BLaER1 treated with 17β-estradiol and CSF1 and Interleukin-3, amounts not matched to agents 10 nM and 100 nM (cell line): ENCODE data around the gene PDPN.
A peak's percentile ranks its signal among the peaks of the same experiment; 100 is the strongest.

Experiments
- H3K27ac ChIP-seq, 11 experiments: shearing (Covaris generic); formaldehyde crosslinking; 2 replicates each; pipeline ENCODE4 v1.8.1; 2022
- H3K27me3 ChIP-seq, 11 experiments: shearing (Covaris generic); formaldehyde crosslinking; 2 replicates each; pipeline ENCODE4 v1.8.1; 2022
- H3K36me3 ChIP-seq, 11 experiments: shearing (Covaris generic); formaldehyde crosslinking; 2 replicates each; pipeline ENCODE4 v1.8.1; 2022
- H3K4me1 ChIP-seq, 10 experiments: shearing (Covaris generic); formaldehyde crosslinking; 2 replicates each; pipeline ENCODE4 v1.8.1; 2022
- H3K4me2 ChIP-seq, 11 experiments: shearing (Covaris generic); formaldehyde crosslinking; 2 replicates each; pipeline ENCODE4 v1.8.1; 2022
- H3K4me3 ChIP-seq, 10 experiments: shearing (Covaris generic); formaldehyde crosslinking; 2 replicates each; pipeline ENCODE4 v1.8.1; 2022
- H3K9ac ChIP-seq, 11 experiments: shearing (Covaris generic); formaldehyde crosslinking; 2 replicates each; pipeline ENCODE4 v1.8.1; 2022
- H3K9me3 ChIP-seq, 11 experiments: shearing (Covaris generic); formaldehyde crosslinking; replicated peaks in 1 of 11; 2 replicates each; pipeline ENCODE4 v1.8.1; 2022
- H4K20me1 ChIP-seq, 11 experiments: shearing (Covaris generic); formaldehyde crosslinking; 2 replicates each; pipeline ENCODE4 v1.8.1; 2022
- Cebpa-rat ChIP-seq, 11 experiments: shearing (Covaris generic); IDR thresholded peaks; 2 replicates each; pipeline ENCODE4 v1.8.1; 2022

PDPN gene

DNA sequence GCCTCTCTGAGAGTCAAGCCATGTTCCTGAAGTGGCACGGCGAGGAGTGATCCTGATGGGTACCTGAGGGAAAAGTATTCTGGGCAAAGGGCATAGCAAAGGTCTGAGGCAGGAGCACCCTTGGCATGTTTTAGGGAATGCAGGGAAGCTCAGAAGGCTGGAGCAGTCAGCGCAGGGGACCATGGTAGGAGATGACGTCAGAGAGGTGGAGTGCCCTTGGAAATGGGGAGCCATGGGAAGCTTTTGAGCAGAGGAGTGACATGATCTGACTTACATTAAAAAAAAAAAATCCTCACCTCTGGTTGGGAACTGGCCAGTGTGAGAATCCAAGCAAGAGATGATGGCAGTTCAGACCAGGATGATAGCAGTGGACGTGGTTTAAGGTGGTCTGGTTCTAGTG lies 37.2 kb downstream of the PDPN start:
- Histone ChIP-seq H3K27me3 (no peaks in the 10 kb centered on the region), H3K9me3 (peaks cover 0 to 15% (median 10%) of the 10 kb centered on the region in 11 experiments; a peak in 11 of 22 replicates), H3K4me3 (no peak overlapping the region), H3K27ac (no peak overlapping the region), H3K4me1 (peaks cover 0 to 9% (median 0%) of the 10 kb centered on the region in 10 experiments; a peak in 2 of 20 replicates), H4K20me1 (no peaks in the 10 kb centered on the region), H3K4me2 (no peak overlapping the region), H3K36me3 (no peaks in the 10 kb centered on the region), H3K9ac (no peak overlapping the region)
- TF ChIP-seq Cebpa-rat (IDR thresholded peaks at IDR 0.05) = no peak

DNA sequence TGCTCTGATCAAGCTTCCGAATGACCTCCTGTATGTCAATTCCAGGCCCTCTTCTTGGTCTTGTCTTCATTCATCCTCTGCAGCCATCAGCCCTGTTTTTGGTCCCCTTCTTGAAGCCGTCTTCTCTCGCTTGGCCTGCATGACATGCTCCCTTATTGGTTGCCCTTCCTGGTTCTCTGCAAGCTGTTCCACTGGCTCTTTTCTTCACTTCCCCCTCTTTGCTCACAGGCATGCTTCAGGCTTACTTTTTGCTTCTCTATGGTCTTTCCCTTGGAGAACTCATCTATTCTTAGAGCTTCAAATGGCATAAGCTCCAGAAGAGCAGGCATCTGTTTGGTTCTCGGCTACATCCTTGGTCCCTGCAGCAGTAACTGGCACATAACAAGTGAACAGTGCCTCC lies 38.8 kb downstream of the PDPN start:
- peaks cover 0 to 15% (median 10%) of the 10 kb centered on the region in 11 experiments; a peak in 11 of 22 replicates for H3K9me3 ChIP-seq

DNA sequence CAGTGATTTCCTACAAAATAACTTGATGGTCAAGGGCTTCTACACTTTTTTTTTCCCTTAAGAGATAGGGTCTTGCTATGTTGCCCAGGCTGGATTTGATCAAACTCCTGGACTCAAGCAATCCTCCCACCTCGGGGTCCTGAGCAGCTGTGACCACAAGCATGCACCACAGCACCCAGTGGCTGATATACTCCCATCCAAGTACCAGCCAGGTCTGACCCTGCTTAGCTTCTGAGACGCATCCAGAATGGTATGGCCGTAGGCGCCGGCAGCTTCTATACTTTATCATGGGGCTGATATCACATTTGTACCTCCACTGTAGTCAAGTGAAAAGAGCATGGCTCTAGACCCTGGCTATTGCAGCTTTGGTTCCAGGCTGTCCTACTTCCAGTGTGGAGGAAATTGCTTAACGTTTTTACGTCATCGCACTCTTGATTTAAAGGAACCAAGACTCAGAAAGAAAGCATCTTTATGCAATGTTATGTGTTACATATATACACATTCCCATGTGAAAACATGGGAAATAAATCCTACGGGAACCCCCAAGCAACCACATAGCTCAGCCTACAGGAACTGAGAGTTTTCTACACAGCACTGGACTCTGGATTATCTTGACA lies 39.5 kb downstream of the PDPN start:
- Histone ChIP-seq H3K9me3 (peaks cover 0 to 15% (median 10%) of the 10 kb centered on the region in 11 experiments; a peak in 11 of 22 replicates), H4K20me1 (no peaks in the 10 kb centered on the region), H3K27me3 (no peaks in the 10 kb centered on the region), H3K4me1 (peaks cover 0 to 9% (median 0%) of the 10 kb centered on the region in 10 experiments; a peak in 2 of 20 replicates), H3K4me3 (no peak overlapping the region), H3K9ac (no peak overlapping the region), H3K4me2 (peak overlapping the region in 2 of 11 experiments; percentile 1 to 29; a peak in 1 of 22 replicates), H3K27ac (no peak overlapping the region), H3K36me3 (no peaks in the 10 kb centered on the region)
- no peak for TF ChIP-seq Cebpa-rat (IDR thresholded peaks at IDR 0.05)

More for the DNA sequence above, 38.8 kb downstream of the PDPN start:
- no peak for TF ChIP-seq Cebpa-rat (IDR thresholded peaks at IDR 0.05)
- Histone ChIP-seq H3K27me3 (no peaks in the 10 kb centered on the region), H3K4me3 (no peak overlapping the region), H3K27ac (no peak overlapping the region), H3K36me3 (no peaks in the 10 kb centered on the region), H3K9ac (no peak overlapping the region), H3K4me2 (no peak overlapping the region), H3K4me1 (peaks cover 0 to 9% (median 0%) of the 10 kb centered on the region in 10 experiments; a peak in 2 of 20 replicates), H4K20me1 (no peaks in the 10 kb centered on the region)

DNA sequence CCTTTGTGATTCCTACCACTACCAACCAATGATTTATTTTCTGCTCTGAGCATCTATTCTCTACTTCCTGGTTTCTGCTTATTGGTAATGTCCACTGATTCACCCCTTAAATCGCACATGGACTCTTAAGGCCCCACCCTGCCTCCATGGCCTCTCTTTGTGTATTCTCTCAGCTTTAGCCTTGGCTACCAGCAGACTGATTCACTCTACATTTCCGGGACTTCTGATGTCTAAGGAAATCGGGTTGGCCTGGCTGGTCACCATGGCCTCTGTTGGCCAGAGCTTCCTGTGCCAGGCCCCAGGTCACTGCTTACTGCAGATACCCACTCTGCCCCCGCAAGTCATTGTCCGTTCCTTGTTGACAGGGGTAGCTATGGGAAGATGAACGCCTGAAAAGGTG lies 40.9 kb downstream of the PDPN start:
- peaks cover 0 to 9% (median under 1%) of the 10 kb centered on the region in 10 experiments; a peak in 3 of 20 replicates for H3K4me1 ChIP-seq

DNA sequence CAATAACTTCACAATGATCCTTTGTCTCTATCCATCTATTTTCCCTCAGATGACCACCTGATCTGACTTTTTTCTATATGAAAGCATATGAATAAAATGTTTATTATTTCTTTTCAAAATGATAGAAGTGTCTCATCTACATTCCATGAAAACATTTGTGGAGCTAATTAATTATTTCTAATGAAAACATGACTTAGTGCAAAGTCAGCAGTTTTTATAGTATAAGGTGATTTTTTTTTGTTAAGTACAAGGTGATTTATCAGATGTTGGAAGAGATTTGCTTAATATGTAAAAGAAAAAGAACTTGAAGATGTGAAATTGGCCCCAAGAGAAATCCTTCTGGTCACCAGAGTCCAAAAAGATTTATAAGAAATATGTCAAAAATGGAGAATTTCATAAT lies 43.5 kb downstream of the PDPN start:
- H3K27me3 ChIP-seq = no peaks in the 10 kb centered on the region
- H3K4me3 ChIP-seq = no peak overlapping the region
- TF ChIP-seq Cebpa-rat (IDR thresholded peaks at IDR 0.05) = no peak
- H3K36me3 ChIP-seq = no peaks in the 10 kb centered on the region
- peaks cover 0 to 9% (median 1%) of the 10 kb centered on the region in 10 experiments; a peak in 3 of 20 replicates for H3K4me1 ChIP-seq
- H3K9me3 ChIP-seq = peaks cover 13 to 32% (median 24%) of the 10 kb centered on the region in 11 experiments
- H4K20me1 ChIP-seq = no peaks in the 10 kb centered on the region
- H3K27ac ChIP-seq = no peak overlapping the region
- no peak overlapping the region for H3K9ac ChIP-seq
- no peak overlapping the region for H3K4me2 ChIP-seq

More for the DNA sequence above, 40.9 kb downstream of the PDPN start:
- Histone ChIP-seq H3K27ac (no peak overlapping the region), H3K36me3 (no peaks in the 10 kb centered on the region), H3K4me2 (no peak overlapping the region), H4K20me1 (no peaks in the 10 kb centered on the region), H3K4me3 (no peak overlapping the region), H3K9ac (no peak overlapping the region), H3K9me3 (peaks cover 0 to 14% (median 8%) of the 10 kb centered on the region in 11 experiments; a peak in 11 of 22 replicates), H3K27me3 (no peaks in the 10 kb centered on the region)
- TF ChIP-seq Cebpa-rat (IDR thresholded peaks at IDR 0.05) = no peak

DNA sequence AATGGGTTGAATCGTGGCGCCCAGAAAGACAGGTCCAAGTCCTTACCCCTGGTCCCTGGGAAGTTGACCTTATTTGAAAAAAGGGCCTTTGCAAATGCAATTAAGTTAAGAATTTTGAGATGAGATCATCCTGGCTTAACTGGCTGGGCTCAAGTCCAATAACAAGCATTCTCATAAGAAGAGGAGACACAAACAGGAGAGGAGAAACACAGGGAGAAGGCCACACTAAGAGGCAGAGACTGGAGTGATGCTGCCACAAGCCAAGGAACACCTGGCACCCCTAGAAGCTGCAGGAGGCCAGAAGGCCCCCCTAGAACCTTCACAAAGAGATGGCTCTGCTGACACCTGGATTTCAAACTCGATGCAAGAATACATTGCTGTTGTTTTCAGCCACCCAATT lies 44.6 kb downstream of the PDPN start:
- H3K9ac ChIP-seq = no peak overlapping the region
- H3K27me3 ChIP-seq = no peaks in the 10 kb centered on the region
- H3K36me3 ChIP-seq = no peaks in the 10 kb centered on the region
- no peak overlapping the region for H3K27ac ChIP-seq
- no peak overlapping the region for H3K4me2 ChIP-seq
- peaks cover 15 to 41% (median 30%) of the 10 kb centered on the region in 11 experiments for H3K9me3 ChIP-seq
- no peaks in the 10 kb centered on the region for H4K20me1 ChIP-seq
- H3K4me3 ChIP-seq = no peak overlapping the region
- no peak for TF ChIP-seq Cebpa-rat (IDR thresholded peaks at IDR 0.05)
- peaks cover 0 to 5% (median 0%) of the 10 kb centered on the region in 10 experiments; a peak in 3 of 20 replicates for H3K4me1 ChIP-seq

DNA sequence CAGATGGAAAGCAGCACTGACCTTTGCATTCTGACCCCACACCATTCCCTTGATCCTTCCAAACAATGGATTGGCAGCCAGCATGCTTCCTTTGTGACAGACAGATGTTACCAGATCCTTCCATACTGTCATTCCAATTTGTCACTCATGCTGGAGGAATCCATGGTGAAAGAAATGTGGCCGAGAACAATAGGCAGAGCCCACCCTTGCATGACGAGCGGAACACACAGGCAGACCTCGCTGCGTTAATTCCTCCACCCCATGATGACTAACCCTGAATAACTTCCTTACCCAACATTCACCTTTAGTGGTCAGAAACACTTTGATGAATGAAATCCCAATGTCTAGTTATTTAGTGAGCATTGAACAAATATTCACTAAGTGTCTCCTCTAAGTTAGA lies 45.1 kb downstream of the PDPN start:
- Histone ChIP-seq H3K27me3 (no peaks in the 10 kb centered on the region), H3K4me2 (no peak overlapping the region), H3K36me3 (no peaks in the 10 kb centered on the region), H3K4me3 (no peak overlapping the region), H3K27ac (no peak overlapping the region), H3K9ac (no peak overlapping the region), H3K9me3 (peaks cover 18 to 42% (median 35%) of the 10 kb centered on the region in 11 experiments), H4K20me1 (no peaks in the 10 kb centered on the region), H3K4me1 (peaks cover 0 to 5% (median 0%) of the 10 kb centered on the region in 10 experiments; a peak in 1 of 20 replicates)
- TF ChIP-seq Cebpa-rat (IDR thresholded peaks at IDR 0.05) = no peak

DNA sequence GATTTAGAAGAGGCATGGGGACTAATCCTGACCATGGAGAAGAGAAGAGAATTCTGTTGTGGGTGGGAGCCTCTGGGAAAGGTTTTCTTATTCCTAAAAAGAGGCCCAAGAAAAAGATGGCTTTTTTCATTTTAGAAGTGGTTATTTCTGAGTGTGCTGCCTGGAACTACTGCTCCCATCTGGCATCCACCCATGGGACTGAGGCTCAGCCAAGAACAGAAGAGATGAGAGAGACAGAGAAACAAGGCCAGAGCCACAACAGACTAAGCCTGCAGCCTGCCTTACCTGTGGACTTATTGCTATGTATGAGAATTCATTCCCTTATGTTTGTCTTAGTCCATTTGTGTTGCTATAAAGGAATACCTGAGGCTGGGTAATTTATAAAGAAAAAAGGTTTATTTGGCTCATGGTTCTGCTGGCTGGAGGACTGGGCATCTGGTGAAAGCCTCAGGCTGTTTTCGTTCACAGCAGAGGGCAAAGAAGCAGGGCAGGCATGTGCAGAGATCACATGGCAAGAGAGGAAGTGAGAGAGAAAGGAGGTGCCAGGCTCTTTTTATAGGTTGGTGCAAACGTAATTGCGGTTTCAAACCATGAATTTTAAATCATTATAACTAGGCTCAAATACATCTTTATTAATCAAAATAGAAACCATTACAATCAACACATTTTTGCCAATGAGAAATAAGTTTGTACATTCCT lies 58.8 kb downstream of the PDPN start:
- Histone ChIP-seq H3K9me3 (peaks cover 23 to 43% (median 32%) of the 10 kb centered on the region in 11 experiments), H3K4me1 (peaks cover 21 to 28% (median 26%) of the 10 kb centered on the region in 10 experiments), H3K27ac (peak overlapping the region in 4 of 11 experiments; percentile 21 to 38 (median 27); a peak in 3 of 22 replicates), H4K20me1 (no peaks in the 10 kb centered on the region), H3K4me2 (peak overlapping the region; percentile 28 to 62 (median 44)), H3K4me3 (no peak overlapping the region), H3K9ac (no peak overlapping the region), H3K36me3 (no peaks in the 10 kb centered on the region), H3K27me3 (no peaks in the 10 kb centered on the region)
- TF ChIP-seq Cebpa-rat (IDR thresholded peaks at IDR 0.05) = no peak

DNA sequence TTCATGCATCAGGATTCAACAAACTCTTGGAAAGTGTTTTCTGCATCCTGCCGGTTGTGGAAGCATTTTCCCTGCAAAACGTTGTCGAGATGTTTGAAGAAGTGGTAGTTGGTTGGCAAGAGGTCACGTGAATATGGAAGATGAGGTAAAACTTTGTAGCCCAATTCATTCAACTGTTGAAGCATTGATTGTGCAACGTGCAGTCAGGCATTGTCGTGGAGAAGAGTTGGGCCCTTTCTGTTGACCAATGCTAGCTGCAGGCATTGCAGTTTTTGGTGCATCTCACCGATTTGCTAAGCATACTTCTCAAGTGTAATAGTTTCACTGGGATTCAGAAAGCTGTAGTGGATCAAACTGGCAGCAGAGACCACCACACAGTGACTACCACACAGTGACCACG lies 59.4 kb downstream of the PDPN start:
- Histone ChIP-seq H3K4me3 (no peak overlapping the region), H3K4me2 (peak overlapping the region; percentile 28 to 62 (median 44); a peak in 21 of 22 replicates), H4K20me1 (no peaks in the 10 kb centered on the region), H3K9ac (no peak overlapping the region), H3K36me3 (no peaks in the 10 kb centered on the region), H3K4me1 (peaks cover 21 to 28% (median 26%) of the 10 kb centered on the region in 10 experiments), H3K9me3 (peaks cover 23 to 40% (median 31%) of the 10 kb centered on the region in 11 experiments), H3K27ac (0 out of 22 replicates have a peak overlapping the region, but pooled peaks of 1 of the 11 experiments have one; percentile 22), H3K27me3 (no peaks in the 10 kb centered on the region)
- peak in 5 of 11 experiments; percentile 20 to 78 (median 38); a peak in 5 of 22 replicates for TF ChIP-seq Cebpa-rat (IDR thresholded peaks at IDR 0.05)
